Small intestine (tissue), 7 donors: ENCODE data around the gene FHIT. TPM values are rescaled to one million over a fixed set of nuclear protein-coding genes. Genes with fewer than 3 reads are reported as not detected.
A peak's percentile ranks its signal among the peaks of the same experiment; 100 is the strongest.
"Not testable (repeated sequence)": the region's sequence is repeated elsewhere in the genome, so short reads cannot be mapped to it uniquely, and the experiment has no call there.

ENCODE experiments used
- DNase-seq, 2 donors: peaks; one replicate each; pipeline versions ENCODE4 v3.0.0 to v3.0.0-alpha.2; 2013
- FAIRE-seq: peaks from 2 replicates; lab custom pipeline; 2012; peaks lifted over from hg19 to GRCh38; lab: Jason Lieb, UNC
- H3K27ac ChIP-seq, 3 donors: one replicate each; pipeline ENCODE4 v1.5.1; 2013; ENCODE audit warnings: low read length in 2 of 3, mild to moderate bottlenecking in 2 of 3, control low read depth in 1 of 3, inconsistent platforms in 1 of 3, low read depth in 1 of 3, moderate library complexity in 1 of 3
- H3K27me3 ChIP-seq, 3 donors: one replicate each; pipeline ENCODE4 v1.6.1; 2013; ENCODE audit warnings: low read length in 3 of 3, inconsistent platforms in 1 of 3; ENCODE audit not compliant: control insufficient read depth in 3 of 3, insufficient read depth in 3 of 3
- H3K36me3 ChIP-seq, 3 donors: one replicate each; pipeline ENCODE4 v1.6.1; 2013; ENCODE audit warnings: low read length in 3 of 3, inconsistent platforms in 1 of 3, low read depth in 1 of 3, mild to moderate bottlenecking in 1 of 3, moderate library complexity in 1 of 3; ENCODE audit not compliant: control insufficient read depth in 3 of 3, insufficient read depth in 2 of 3
- H3K4me1 ChIP-seq, 3 donors: one replicate each; pipeline ENCODE4 v1.6.1; 2013; ENCODE audit warnings: low read length in 2 of 3, inconsistent platforms in 1 of 3, low read depth in 1 of 3, mild to moderate bottlenecking in 1 of 3, moderate library complexity in 1 of 3; ENCODE audit not compliant: control insufficient read depth in 3 of 3, insufficient read depth in 2 of 3
- H3K4me3 ChIP-seq, 3 donors: one replicate each; pipeline ENCODE4 v1.5.1; 2013; ENCODE audit warnings: low read length in 3 of 3, control low read depth in 1 of 3, inconsistent platforms in 1 of 3, low read depth in 1 of 3, mild to moderate bottlenecking in 1 of 3, moderate library complexity in 1 of 3
- H3K9me3 ChIP-seq, 2 donors: one replicate each; pipeline ENCODE4 v1.6.1; 2013; ENCODE audit warnings: low read depth in 1 of 2, low read length in 1 of 2; ENCODE audit not compliant: control insufficient read depth in 2 of 2, insufficient read depth in 1 of 2
- WGBS, 3 donors: extraction: QIAGEN DNeasy Blood & Tissue Kit; methylation state at CpG; one replicate each; pipeline ENCODE4 v1.1.7; 2013; 5-methylcytosine and 5-hydroxymethylcytosine counted together
- polyA plus RNA-seq, 4 donors: library from polyadenylated mRNA; stranded (reverse) in 3 of 4; unstranded in 1 of 4; fragments of 200-250 nt in 3 of 4; fragments of 120-200 nt in 1 of 4; gene quantifications; one replicate each; pipeline versions ENCODE4 v1.2.1 to v1.2.3, GENCODE V29; 2013
- donor health status: healthy with polysubstance abuse.
- donor health status: control.
- donor health status: control.
- donor health status: Bipolar disorder and iron deficiency.
- donor health status: healthy.

Gene FHIT
- polyA plus RNA-seq, 4 donors, result 4.4 to 30.4 (median 7.0) TPM

DNA sequence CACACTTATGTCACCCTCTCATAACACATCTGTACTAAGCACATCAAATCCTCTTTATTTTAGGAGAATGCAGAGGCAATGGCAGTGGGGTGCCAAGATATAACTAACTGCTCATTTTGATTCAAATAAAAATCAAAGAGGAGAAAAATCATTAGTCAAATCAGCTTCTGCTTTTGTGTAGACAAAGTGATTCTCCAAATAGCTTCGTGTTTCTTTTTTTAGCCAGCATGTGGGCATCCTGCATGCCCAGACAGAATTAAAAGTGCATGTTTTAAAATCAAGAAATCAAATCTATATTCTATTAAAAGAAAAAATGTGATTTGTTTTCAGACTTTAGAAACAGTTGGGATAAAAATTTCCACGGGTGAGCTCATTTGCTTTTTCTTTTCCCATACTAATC is 1440.1 kb downstream of the FHIT start:
- H3K27me3 ChIP-seq, result no peaks in the 10 kb centered on the region
- no peaks in the 10 kb centered on the region for H3K9me3 ChIP-seq
- DNase-seq (no peak), FAIRE-seq (no peak)
- H3K4me1 ChIP-seq, result no peaks in the 10 kb centered on the region
- WGBS, 3 donors, result 68 to 87% (median 70%) methylated on average over 2 of the region's 2 CpGs
- no peak overlapping the region for H3K4me3 ChIP-seq
- H3K27ac ChIP-seq, result no peak overlapping the region
- H3K36me3 ChIP-seq, result no peaks in the 10 kb centered on the region

DNA sequence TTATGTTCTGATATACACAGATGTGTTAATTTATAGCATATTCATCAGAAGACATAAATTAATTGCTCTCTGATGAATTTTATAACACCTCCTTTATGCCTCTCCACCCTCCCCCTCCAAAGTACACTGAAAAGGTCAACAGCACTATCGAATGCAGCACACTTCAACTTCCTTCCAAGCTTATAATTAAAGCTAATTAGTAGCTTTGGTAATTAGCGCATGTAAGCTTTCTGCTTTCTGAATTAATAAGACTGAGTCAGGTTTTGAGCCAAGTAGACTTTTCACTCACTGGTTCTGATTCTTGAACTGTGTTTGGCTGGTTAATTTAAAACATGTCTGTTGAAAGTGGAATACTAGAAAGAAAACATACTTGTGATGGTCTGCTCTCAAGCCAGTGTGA is 1440.6 kb downstream of the FHIT start:
- 39 to 67% (median 51%) methylated on average over 2 of the region's 2 CpGs for WGBS, 3 donors
- Histone ChIP-seq H3K27me3 (no peaks in the 10 kb centered on the region), H3K9me3 (no peaks in the 10 kb centered on the region), H3K4me1 (no peaks in the 10 kb centered on the region), H3K4me3 (no peak overlapping the region), H3K27ac (no peak overlapping the region), H3K36me3 (no peaks in the 10 kb centered on the region)
- DNase-seq, result no peak
- FAIRE-seq, result no peak

DNA sequence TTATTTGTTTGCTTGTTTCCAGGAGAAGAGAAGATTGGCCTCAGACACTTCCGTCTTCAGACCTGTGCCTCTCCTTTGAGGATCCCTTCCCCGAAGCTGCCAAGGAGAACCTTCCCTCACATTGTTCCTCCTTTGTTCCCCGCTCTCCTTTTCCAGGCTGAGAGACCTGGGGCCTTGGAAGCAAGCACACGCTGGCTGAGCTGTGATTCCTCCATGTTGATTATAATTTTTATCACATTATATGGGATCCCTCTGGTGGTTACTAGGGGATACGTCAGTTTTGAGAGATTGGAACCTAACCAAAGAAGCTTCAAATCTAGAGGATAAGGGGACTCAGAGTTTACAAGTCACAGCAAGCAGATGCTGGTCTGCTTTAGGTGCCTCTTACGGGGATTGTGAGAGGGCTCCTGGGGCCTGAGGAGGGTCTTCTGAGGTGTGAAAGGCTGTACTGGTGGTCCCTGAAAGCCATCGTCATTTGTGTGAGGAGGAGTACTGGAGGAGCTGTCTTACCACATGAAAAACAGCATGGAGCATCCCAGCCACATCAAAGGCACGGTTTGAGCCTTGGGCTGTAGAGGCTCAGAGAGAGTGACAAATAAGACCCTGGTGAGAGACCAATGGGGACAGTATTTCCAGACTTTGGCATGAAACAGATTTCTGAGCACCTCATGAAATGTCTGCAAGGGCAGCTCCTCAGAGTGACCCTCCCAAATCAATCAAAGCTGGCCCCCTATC is 1441.4 kb downstream of the FHIT start:
- FAIRE-seq, result no peak
- peak; percentile 19 to 39 for DNase-seq

DNA sequence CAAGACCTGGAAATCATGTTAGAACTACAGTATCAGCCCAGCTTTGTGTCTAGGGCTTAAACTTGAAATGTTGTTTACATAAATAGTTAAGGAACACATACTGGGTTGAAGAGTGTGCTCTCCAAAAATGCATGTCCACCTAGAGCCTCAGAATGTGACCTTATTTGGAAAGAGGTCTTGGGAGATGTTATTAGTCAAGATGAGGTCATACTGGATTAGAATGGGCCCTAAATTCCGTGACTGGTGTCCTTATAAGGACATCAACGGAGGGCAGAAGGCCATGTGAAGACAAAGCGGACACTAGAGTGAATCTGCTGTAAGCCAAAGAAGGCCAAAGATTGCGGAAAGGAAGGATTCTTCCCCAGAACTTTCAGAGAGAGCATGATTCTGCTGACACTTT is 1442.2 kb downstream of the FHIT start:
- no peak for FAIRE-seq
- Histone ChIP-seq H3K27ac (no peak overlapping the region), H3K36me3 (no peaks in the 10 kb centered on the region), H3K4me1 (no peaks in the 10 kb centered on the region), H3K27me3 (no peaks in the 10 kb centered on the region), H3K4me3 (no peak overlapping the region), H3K9me3 (no peaks in the 10 kb centered on the region)
- DNase-seq, result no peak
- 69 to 76% (median 74%) methylated on average over 4 of the region's 4 CpGs for WGBS, 3 donors

More for the DNA sequence above, 1441.4 kb downstream of the FHIT start:
- Histone ChIP-seq H3K9me3 (no peaks in the 10 kb centered on the region), H3K4me1 (no peaks in the 10 kb centered on the region), H3K27ac (peak overlapping the region in 1 of 3 donors; percentile 63), H3K27me3 (no peaks in the 10 kb centered on the region), H3K36me3 (no peaks in the 10 kb centered on the region), H3K4me3 (no peak overlapping the region)
- 49 to 60% (median 58%) methylated on average over 8 of the region's 8 CpGs for WGBS, 3 donors

DNA sequence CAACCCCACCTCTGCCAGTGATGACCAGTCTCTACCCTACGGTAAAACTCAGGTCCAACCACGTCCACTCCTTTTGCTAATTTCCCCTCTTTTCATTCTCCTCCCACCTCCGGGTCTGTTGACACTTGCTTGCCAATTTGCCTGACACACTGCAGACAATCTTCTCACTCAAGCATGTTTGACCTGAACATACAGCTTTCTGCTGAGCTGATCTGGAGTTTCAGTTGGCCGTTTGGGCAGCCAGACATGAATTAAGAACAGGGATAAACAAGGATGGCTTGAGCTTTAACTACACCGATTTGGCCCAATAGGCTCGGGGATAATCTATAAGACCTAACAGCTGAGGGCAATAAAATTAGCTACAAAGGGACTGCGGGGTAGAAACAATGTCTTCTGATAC is 1442.8 kb downstream of the FHIT start:
- H3K36me3 ChIP-seq, result no peaks in the 10 kb centered on the region
- H3K4me1 ChIP-seq, result no peaks in the 10 kb centered on the region
- H3K27me3 ChIP-seq, result no peaks in the 10 kb centered on the region
- WGBS, 3 donors, result 83 to 88% (median 84%) methylated on average over 7 of the region's 7 CpGs
- peak overlapping the region in 1 of 3 donors; percentile 46 for H3K27ac ChIP-seq
- FAIRE-seq (no peak), DNase-seq (no peak)
- H3K4me3 ChIP-seq, result no peak overlapping the region
- H3K9me3 ChIP-seq, result no peaks in the 10 kb centered on the region

DNA sequence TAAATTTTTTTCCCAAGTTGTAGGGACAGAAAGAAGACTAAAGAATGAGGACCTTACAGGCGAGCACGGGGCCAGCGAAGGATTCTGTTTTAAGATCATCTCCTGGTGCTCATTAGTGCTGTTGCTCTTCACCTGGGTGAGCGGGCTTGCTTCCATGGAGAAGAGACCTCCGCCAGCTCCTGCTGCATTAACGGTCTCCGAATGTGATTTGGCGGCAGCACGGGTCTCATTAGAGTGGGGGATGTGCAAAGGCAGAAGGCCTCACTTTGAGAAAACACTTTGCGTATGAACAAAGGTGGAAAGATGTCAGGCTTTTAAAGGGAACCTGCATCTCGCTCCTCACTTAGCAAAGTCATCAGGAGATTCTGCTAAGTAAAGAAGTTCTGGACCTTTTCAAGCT is 1448.0 kb downstream of the FHIT start:
- WGBS, 3 donors, result 92 to 98% (median 96%) methylated on average over 11 of the region's 11 CpGs
- FAIRE-seq, result no peak

DNA sequence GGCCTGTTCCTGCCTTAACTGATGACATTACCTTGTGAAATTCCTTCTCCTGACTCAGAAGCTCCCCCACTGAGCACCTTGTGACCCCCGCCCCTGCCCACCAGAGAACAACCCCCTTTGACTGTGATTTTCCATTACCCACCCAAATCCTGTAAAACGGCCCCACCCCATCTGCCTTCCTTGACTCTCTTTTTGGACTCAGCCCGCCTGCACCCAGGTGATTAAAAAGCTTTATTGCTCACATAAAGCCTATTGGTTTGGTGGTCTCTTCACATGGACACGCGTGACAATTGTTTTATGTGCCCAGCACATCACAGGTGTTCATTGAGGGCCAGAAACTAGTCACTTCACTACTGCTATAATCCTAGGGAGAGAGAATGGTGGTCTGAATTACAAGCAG is 1448.8 kb downstream of the FHIT start:
- not testable (repeated sequence) for H3K36me3 ChIP-seq, FAIRE-seq
- 91 to 94% (median 93%) methylated on average over 5 of the region's 5 CpGs for WGBS, 3 donors

More for the DNA sequence above, 1448.0 kb downstream of the FHIT start:
- Histone ChIP-seq H3K36me3 (no peaks in the 10 kb centered on the region), H3K9me3 (no peaks in the 10 kb centered on the region), H3K4me1 (no peaks in the 10 kb centered on the region), H3K4me3 (no peak overlapping the region), H3K27me3 (no peaks in the 10 kb centered on the region), H3K27ac (no peak overlapping the region)
- no peak for DNase-seq

DNA sequence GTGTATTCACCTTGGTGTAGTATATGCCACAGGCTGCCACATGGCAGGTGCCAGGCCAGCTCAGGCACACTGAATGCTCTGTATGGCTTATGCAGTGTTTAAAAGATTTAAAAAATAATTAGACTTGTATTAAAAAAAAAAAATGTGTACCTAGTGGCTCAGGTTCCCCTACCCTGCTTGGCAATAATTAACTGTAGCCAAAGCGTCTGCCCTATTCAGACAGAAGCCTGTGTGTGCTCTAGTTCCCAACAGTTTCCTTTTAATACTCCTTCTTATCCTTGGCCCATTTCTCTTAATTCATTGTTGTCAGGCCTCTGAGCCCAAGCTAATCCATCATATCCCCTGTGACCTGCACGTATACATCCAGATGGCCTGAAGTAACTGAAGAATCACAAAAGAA is 1449.2 kb downstream of the FHIT start:
- DNase-seq, result no peak
- Histone ChIP-seq H3K27ac (no peak overlapping the region), H3K36me3 (no peaks in the 10 kb centered on the region), H3K27me3 (no peaks in the 10 kb centered on the region), H3K9me3 (no peaks in the 10 kb centered on the region), H3K4me1 (no peaks in the 10 kb centered on the region), H3K4me3 (no peak overlapping the region)
- 88 to 94% (median 90%) methylated on average over 2 of the region's 2 CpGs for WGBS, 3 donors
- FAIRE-seq, result no peak

More for the DNA sequence above, 1448.8 kb downstream of the FHIT start:
- not testable (repeated sequence) for H3K9me3 ChIP-seq, DNase-seq, H3K27me3 ChIP-seq, H3K4me3 ChIP-seq, H3K27ac ChIP-seq, H3K4me1 ChIP-seq

DNA sequence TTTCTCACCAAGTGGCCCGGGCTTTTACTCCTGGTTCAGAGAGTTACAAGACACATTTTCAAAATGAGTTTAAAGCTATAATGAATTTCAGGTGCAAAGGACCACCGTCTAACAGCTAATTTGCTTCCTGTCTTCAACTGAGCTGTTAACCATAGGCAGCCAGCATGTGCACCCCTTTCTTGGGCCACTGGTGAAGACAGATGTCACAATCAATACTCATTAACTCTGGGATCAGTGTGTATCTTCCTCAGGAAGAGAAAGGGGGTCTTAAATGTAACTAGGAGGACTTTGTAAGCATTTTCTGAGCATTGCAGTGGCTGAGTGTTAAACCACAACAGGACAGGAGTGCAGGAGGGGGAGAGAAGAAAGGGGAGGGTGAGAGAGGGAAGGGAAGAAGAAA is 1450.8 kb downstream of the FHIT start:
- DNase-seq, result no peak
- Histone ChIP-seq H3K4me1 (no peaks in the 10 kb centered on the region), H3K9me3 (no peaks in the 10 kb centered on the region), H3K27me3 (no peaks in the 10 kb centered on the region), H3K36me3 (no peaks in the 10 kb centered on the region), H3K27ac (no peak overlapping the region), H3K4me3 (no peak overlapping the region)
- 65 to 75% (median 73%) methylated on average over 2 of the region's 2 CpGs for WGBS, 3 donors
- FAIRE-seq, result no peak
